GM18505 (cell line): Measurements from ENCODE around the gene SEC16A.

Source experiments
- ATAC-seq: cut with Tn5 transposase; IDR thresholded peaks from one replicate; pipeline ENCODE4 v1.9.1; 2021; ENCODE audit not compliant: unreplicated experiment
- POLR2A ChIP-seq: IDR thresholded peaks from 4 replicates; pipeline ENCODE4 v1.6.1; 2011; ENCODE audit warnings: borderline replicate concordance; ENCODE audit not compliant: insufficient read depth, insufficient read length; ENCODE audit errors: extremely low read depth

The SEC16A gene

GRCh38 chr9:136493567-136493971, 10.7 kb upstream of the SEC16A start:
- no peak for TF ChIP-seq POLR2A
- ATAC-seq: no peak

- no peak for ATAC-seq
- no peak for TF ChIP-seq POLR2A
These were observed 10.2 kb upstream of the SEC16A start for GRCh38 chr9:136492978-136493522.

GRCh38 chr9:136489731-136490130, 6.9 kb upstream of the SEC16A start:
- ATAC-seq: no peak
- no peak for TF ChIP-seq POLR2A

GRCh38 chr9:136488247-136489214, 5.7 kb upstream of the SEC16A start:
- no peak for ATAC-seq
- no peak for TF ChIP-seq POLR2A

GRCh38 chr9:136487672-136488071, 4.8 kb upstream of the SEC16A start:
- ATAC-seq: no peak

GRCh38 chr9:136486823-136487620, 4.2 kb upstream of the SEC16A start:
- no peak for ATAC-seq

More at GRCh38 chr9:136487672-136488071, 4.8 kb upstream of the SEC16A start:
- no peak for TF ChIP-seq POLR2A

GRCh38 chr9:136486131-136486530, 3.3 kb upstream of the SEC16A start:
- no peak for ATAC-seq
- no peak for TF ChIP-seq POLR2A

More at GRCh38 chr9:136486823-136487620, 4.2 kb upstream of the SEC16A start:
- TF ChIP-seq POLR2A: no peak

GRCh38 chr9:136485049-136486045, 2.5 kb upstream of the SEC16A start:
- ATAC-seq: no peak
- no peak for TF ChIP-seq POLR2A

- TF ChIP-seq POLR2A: no peak
- ATAC-seq: no peak
These were observed 1.6 kb upstream of the SEC16A start for GRCh38 chr9:136484153-136485048.

- peak; percentile 60 for ATAC-seq
- peak; percentile 63 for TF ChIP-seq POLR2A
These were observed 831 bp upstream of the SEC16A start for GRCh38 chr9:136483589-136484152.
